Measurements from ENCODE around the gene ZDHHC16. TPM values are rescaled to one million over a fixed set of nuclear protein-coding genes. Genes with fewer than 3 reads are reported as not detected.

ZDHHC16 gene
- total RNA-seq, 1 experiment from 2014 or later: 43.5 TPM

GRCh38 chr10:97502916-97503315, 56.9 kb downstream of the ZDHHC16 start:
- H3K4me1 ChIP-seq: no peaks in the 10 kb centered on the region; the same call in 1 of the 2 replicates
- H3K4me3 Mint-ChIP-seq (ENCODE audit: unreplicated experiment): no peak overlapping the region
- ChIA-PET CTCF (no interaction called here), POLR2A (no interaction called here)
- no peak for TF ChIP-seq CTCF (IDR thresholded peaks at IDR 0.05; ENCODE audit: insufficient read depth in 1 of 2, low read depth in 1 of 2, low read length in 1 of 2, severe bottlenecking in 1 of 2, unreplicated experiment in 1 of 2)
- no TSS peak for BruUV-seq (replicated peaks)
- DNase-seq: no peak
- H3K27me3 Mint-ChIP-seq (ENCODE audit: insufficient read depth, unreplicated experiment): no peaks in the 10 kb centered on the region
- no peak overlapping the region for H3K4me3 ChIP-seq (ENCODE audit: low read depth, low read length)
- no peaks in the 10 kb centered on the region for H3K27me3 ChIP-seq (replicated peaks; ENCODE audit: control insufficient read depth, insufficient read depth, low read length)
- H3K9me3 Mint-ChIP-seq (ENCODE audit: unreplicated experiment): no peaks in the 10 kb centered on the region
- H3K36me3 Mint-ChIP-seq (ENCODE audit: insufficient read depth, unreplicated experiment): peaks cover 8% of the 10 kb centered on the region
- peaks cover 15% of the 10 kb centered on the region for H3K4me1 Mint-ChIP-seq (ENCODE audit: low read depth, unreplicated experiment)
- no peak overlapping the region for H3K27ac Mint-ChIP-seq (ENCODE audit: unreplicated experiment)
- H3K36me3 ChIP-seq (ENCODE audit: control insufficient read depth, insufficient read depth, low read length): no peaks in the 10 kb centered on the region
- intact Hi-C loops (cut with micrococcal nuclease; ENCODE audit: unreplicated experiment): no loop called here
- no peaks in the 10 kb centered on the region for H3K9me3 ChIP-seq

GRCh38 chr10:97503406-97503805, 57.4 kb downstream of the ZDHHC16 start:
- Mint-ChIP-seq H3K4me3 (ENCODE audit: unreplicated experiment) (no peak overlapping the region), H3K9me3 (ENCODE audit: unreplicated experiment) (no peaks in the 10 kb centered on the region), H3K4me1 (ENCODE audit: low read depth, unreplicated experiment) (peaks cover 15% of the 10 kb centered on the region), H3K27ac (ENCODE audit: unreplicated experiment) (no peak overlapping the region), H3K27me3 (ENCODE audit: insufficient read depth, unreplicated experiment) (no peaks in the 10 kb centered on the region), H3K36me3 (ENCODE audit: insufficient read depth, unreplicated experiment) (peaks cover 4% of the 10 kb centered on the region)
- H3K4me3 ChIP-seq (ENCODE audit: low read depth, low read length): no peak overlapping the region
- H3K27me3 ChIP-seq (replicated peaks; ENCODE audit: control insufficient read depth, insufficient read depth, low read length): no peaks in the 10 kb centered on the region
- intact Hi-C loops (cut with micrococcal nuclease; ENCODE audit: unreplicated experiment): no loop called here
- TF ChIP-seq CTCF (IDR thresholded peaks at IDR 0.05; ENCODE audit: insufficient read depth in 1 of 2, low read depth in 1 of 2, low read length in 1 of 2, severe bottlenecking in 1 of 2, unreplicated experiment in 1 of 2): no peak
- POLR2A ChIA-PET: no interaction called here
- no TSS peak for BruUV-seq (replicated peaks)
- no peaks in the 10 kb centered on the region; the same call in 1 of the 2 replicates for H3K4me1 ChIP-seq
- H3K36me3 ChIP-seq (ENCODE audit: control insufficient read depth, insufficient read depth, low read length): no peaks in the 10 kb centered on the region
- H3K9me3 ChIP-seq: no peaks in the 10 kb centered on the region
- no peak for DNase-seq
- CTCF ChIA-PET: no interaction called here

- Mint-ChIP-seq H3K27ac (ENCODE audit: unreplicated experiment) (no peak overlapping the region), H3K36me3 (ENCODE audit: insufficient read depth, unreplicated experiment) (no peaks in the 10 kb centered on the region), H3K27me3 (ENCODE audit: insufficient read depth, unreplicated experiment) (no peaks in the 10 kb centered on the region), H3K4me3 (ENCODE audit: unreplicated experiment) (no peak overlapping the region), H3K4me1 (ENCODE audit: low read depth, unreplicated experiment) (peaks cover 11% of the 10 kb centered on the region), H3K9me3 (ENCODE audit: unreplicated experiment) (no peaks in the 10 kb centered on the region)
- no peaks in the 10 kb centered on the region for H3K36me3 ChIP-seq (ENCODE audit: control insufficient read depth, insufficient read depth, low read length)
- H3K27me3 ChIP-seq (replicated peaks; ENCODE audit: control insufficient read depth, insufficient read depth, low read length): no peaks in the 10 kb centered on the region
- intact Hi-C loops (cut with micrococcal nuclease; ENCODE audit: unreplicated experiment): no loop called here
- no peak for DNase-seq
- no peak for TF ChIP-seq CTCF (IDR thresholded peaks at IDR 0.05; ENCODE audit: insufficient read depth in 1 of 2, low read depth in 1 of 2, low read length in 1 of 2, severe bottlenecking in 1 of 2, unreplicated experiment in 1 of 2)
- no TSS peak for BruUV-seq (replicated peaks)
- H3K9me3 ChIP-seq: no peaks in the 10 kb centered on the region
- CTCF ChIA-PET: no interaction called here
- no peak overlapping the region for H3K4me3 ChIP-seq (ENCODE audit: low read depth, low read length)
- no peaks in the 10 kb centered on the region; the same call in 1 of the 2 replicates for H3K4me1 ChIP-seq
- POLR2A ChIA-PET: no interaction called here
Measured at GRCh38 chr10:97505152-97505551, 59.2 kb downstream of the ZDHHC16 start.

Measured in Caco-2 (cell line).